Thoracic aorta (tissue), 2 donors: ENCODE results near the gene ADIPOR2. TPM values are rescaled to one million over a fixed set of nuclear protein-coding genes. Genes with fewer than 3 reads are reported as not detected.

Experiments
- ATAC-seq: fragments of 150-250 bp; one replicate; pipeline ENCODE4 v1.8.0; 2017; ENCODE audit warnings: low read depth; ENCODE audit not compliant: insufficient number of reproducible peaks, low FRiP score
- DNase-seq: peaks from one replicate; pipeline ENCODE4 v3.0.0-alpha.2; 2020; ENCODE audit warnings: low spot score
- H3K27ac ChIP-seq, 2 donors: fragments of 200-600 bp; sonication (generic); 1 replicate in 1 of 2; 2 replicates in 1 of 2; pipeline ENCODE4 v1.5.1; 2016; ENCODE audit warnings: mild to moderate bottlenecking in 2 of 2, moderate library complexity in 2 of 2
- H3K27me3 ChIP-seq: fragments of 200-600 bp; sonication (generic); replicated peaks from 2 replicates; pipeline ENCODE4 v1.6.0; 2016; ENCODE audit warnings: mild to moderate bottlenecking; ENCODE audit not compliant: insufficient read depth
- H3K36me3 ChIP-seq: fragments of 200-600 bp; sonication (generic); one replicate; pipeline ENCODE4 v1.5.1; 2016
- H3K4me1 ChIP-seq, 2 donors: fragments of 200-600 bp; sonication (generic); 1 replicate in 1 of 2; 2 replicates in 1 of 2; pipeline versions ENCODE4 v1.5.1 to v1.6.0; 2016; ENCODE audit warnings: low read depth in 2 of 2, mild to moderate bottlenecking in 1 of 2; ENCODE audit not compliant: control insufficient read depth in 1 of 2
- H3K4me3 ChIP-seq: fragments of 200-600 bp; sonication (generic); 2 replicates; pipeline ENCODE4 v1.5.1; 2016; ENCODE audit warnings: mild to moderate bottlenecking
- H3K9me3 ChIP-seq: fragments of 200-600 bp; sonication (generic); 2 replicates; pipeline ENCODE4 v1.5.1; 2016
- CTCF ChIP-seq: fragments of 200-600 bp; sonication (generic); IDR thresholded peaks from one replicate; pipeline ENCODE4 v1.5.1; 2019; ENCODE audit warnings: antibody characterized with exemption
- total RNA-seq, 2 donors: library from RNA; depleted of rRNA; stranded (reverse); fragments of >200 nt; gene quantifications; one replicate each; pipeline versions ENCODE4 v1.1.0 to v1.2.3, GENCODE V29; 2016

Gene ADIPOR2
- total RNA-seq, 2 donors from 2014 or later: 24.2 to 43.0 TPM

GRCh38 chr12:1807087-1807860, 116.4 kb downstream of the ADIPOR2 start:
- ATAC-seq: no peak
- no peak for DNase-seq
- Histone ChIP-seq H3K4me1 (peaks cover 0 to 37% of the 10 kb centered on the region in 2 donors), H3K27me3 (no peaks in the 10 kb centered on the region), H3K4me3 (no peak overlapping the region), H3K27ac (no peak overlapping the region), H3K36me3 (no peaks in the 10 kb centered on the region), H3K9me3 (no peaks in the 10 kb centered on the region)
- no peak for TF ChIP-seq CTCF

- no peaks in the 10 kb centered on the region for H3K9me3 ChIP-seq
- no peaks in the 10 kb centered on the region for H3K36me3 ChIP-seq
- no peak overlapping the region for H3K4me3 ChIP-seq
- ATAC-seq (no peak), DNase-seq (no peak)
- peaks cover 0 to 37% of the 10 kb centered on the region in 2 donors for H3K4me1 ChIP-seq
- H3K27me3 ChIP-seq: no peaks in the 10 kb centered on the region
- no peak for TF ChIP-seq CTCF
- H3K27ac ChIP-seq: no peak overlapping the region
Observed at GRCh38 chr12:1808036-1808797, 117.3 kb downstream of the ADIPOR2 start.

- peaks cover 0 to 37% of the 10 kb centered on the region in 2 donors for H3K4me1 ChIP-seq
- no peaks in the 10 kb centered on the region for H3K27me3 ChIP-seq
- no peaks in the 10 kb centered on the region for H3K36me3 ChIP-seq
- ATAC-seq: no peak
- H3K4me3 ChIP-seq: no peak overlapping the region
- no peak for TF ChIP-seq CTCF
- H3K9me3 ChIP-seq: no peaks in the 10 kb centered on the region
- no peak for DNase-seq
- no peak overlapping the region for H3K27ac ChIP-seq
Observed at GRCh38 chr12:1808798-1809480, 118.1 kb downstream of the ADIPOR2 start.

- Histone ChIP-seq H3K27me3 (no peaks in the 10 kb centered on the region), H3K27ac (peak overlapping the region; percentile 15 to 19), H3K4me3 (no peak overlapping the region), H3K36me3 (no peaks in the 10 kb centered on the region), H3K9me3 (no peaks in the 10 kb centered on the region), H3K4me1 (peaks cover 0 to 36% of the 10 kb centered on the region in 2 donors)
- TF ChIP-seq CTCF: no peak
- DNase-seq (no peak), ATAC-seq (no peak)
Observed at GRCh38 chr12:1809591-1810190, 118.8 kb downstream of the ADIPOR2 start.
